Measurements from ENCODE around the gene KMT2E. TPM values are rescaled to one million over a fixed set of nuclear protein-coding genes. Genes with fewer than 3 reads are reported as not detected.

The KMT2E gene
- total RNA-seq, 1 donor = 132 TPM

- TF ChIP-seq CTCF (IDR thresholded peaks at IDR 0.05; ENCODE audit: insufficient read depth, low read length) = no peak
- H3K4me3 ChIP-seq (ENCODE audit: low read depth, low read length) = peak overlapping the region; percentile 96
- DNase-seq (ENCODE audit: low read depth) = no peak
These were observed 4.1 kb upstream of the KMT2E start for GRCh38 chr7:105009667-105010503.

- TF ChIP-seq CTCF (IDR thresholded peaks at IDR 0.05; ENCODE audit: insufficient read depth, low read length) = no peak
- DNase-seq (ENCODE audit: low read depth) = no peak
- peak overlapping the region; percentile 96 for H3K4me3 ChIP-seq (ENCODE audit: low read depth, low read length)
These were observed 3.4 kb upstream of the KMT2E start for GRCh38 chr7:105010504-105011130.

- peak overlapping the region; percentile 96 for H3K4me3 ChIP-seq (ENCODE audit: low read depth, low read length)
- peak; percentile 59 for DNase-seq (ENCODE audit: low read depth)
- TF ChIP-seq CTCF (IDR thresholded peaks at IDR 0.05; ENCODE audit: insufficient read depth, low read length) = no peak
These were observed 2.7 kb upstream of the KMT2E start for GRCh38 chr7:105011141-105011830.

- DNase-seq (ENCODE audit: low read depth) = no peak
- no peak for TF ChIP-seq CTCF (IDR thresholded peaks at IDR 0.05; ENCODE audit: insufficient read depth, low read length)
- peak overlapping the region; percentile 96 for H3K4me3 ChIP-seq (ENCODE audit: low read depth, low read length)
These were observed 2.0 kb upstream of the KMT2E start for GRCh38 chr7:105011831-105012502.

GRCh38 chr7:105012503-105013220 is 1.3 kb upstream of the KMT2E start:
- no peak for TF ChIP-seq CTCF (IDR thresholded peaks at IDR 0.05; ENCODE audit: insufficient read depth, low read length)
- H3K4me3 ChIP-seq (ENCODE audit: low read depth, low read length) = peak overlapping the region; percentile 96
- peak; percentile 98 for DNase-seq (ENCODE audit: low read depth)

Measured in fibroblast of the aortic adventitia (primary cell).